NCI-H146 treated with DMSO at 0.1 percent for 48 hours (cell line): ENCODE results near the gene SLC35B1.
"Not testable (repeated sequence)": the region's sequence is repeated elsewhere in the genome, so short reads cannot be mapped to it uniquely, and the experiment has no call there.

Source experiments
- DNase-seq: peaks from one replicate; lab custom pipeline; 2025; ENCODE audit not compliant: unreplicated experiment; lab: John Stamatoyannopoulos, UW

SLC35B1 gene

GRCh38 chr17:49673679-49674078 is 34.1 kb downstream of the SLC35B1 start:
- not testable (repeated sequence) for DNase-seq

GRCh38 chr17:49670641-49671040 is 37.1 kb downstream of the SLC35B1 start:
- DNase-seq, result no peak

GRCh38 chr17:49670002-49670401 is 37.8 kb downstream of the SLC35B1 start:
- no peak for DNase-seq

DNA sequence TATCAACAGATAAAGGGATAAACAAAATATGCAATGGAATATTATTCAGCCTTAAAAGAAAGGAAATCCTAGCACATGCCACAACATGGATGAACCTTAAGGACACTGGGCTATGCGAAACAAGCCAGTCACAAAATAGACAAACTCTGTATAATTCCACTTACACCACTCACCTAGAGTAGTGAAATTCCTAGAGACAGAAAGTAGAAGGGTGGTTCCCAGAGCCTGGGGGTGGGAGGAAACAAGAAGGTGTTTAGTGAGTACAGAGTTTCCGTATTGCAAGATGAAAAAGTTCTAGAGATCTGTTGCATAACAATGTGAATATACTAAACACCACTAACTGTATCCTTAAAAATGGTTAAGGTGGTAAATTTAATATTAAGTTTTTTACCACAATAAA is 39.9 kb downstream of the SLC35B1 start:
- no peak for DNase-seq

GRCh38 chr17:49664706-49665211 is 43.0 kb downstream of the SLC35B1 start:
- no peak for DNase-seq

DNA sequence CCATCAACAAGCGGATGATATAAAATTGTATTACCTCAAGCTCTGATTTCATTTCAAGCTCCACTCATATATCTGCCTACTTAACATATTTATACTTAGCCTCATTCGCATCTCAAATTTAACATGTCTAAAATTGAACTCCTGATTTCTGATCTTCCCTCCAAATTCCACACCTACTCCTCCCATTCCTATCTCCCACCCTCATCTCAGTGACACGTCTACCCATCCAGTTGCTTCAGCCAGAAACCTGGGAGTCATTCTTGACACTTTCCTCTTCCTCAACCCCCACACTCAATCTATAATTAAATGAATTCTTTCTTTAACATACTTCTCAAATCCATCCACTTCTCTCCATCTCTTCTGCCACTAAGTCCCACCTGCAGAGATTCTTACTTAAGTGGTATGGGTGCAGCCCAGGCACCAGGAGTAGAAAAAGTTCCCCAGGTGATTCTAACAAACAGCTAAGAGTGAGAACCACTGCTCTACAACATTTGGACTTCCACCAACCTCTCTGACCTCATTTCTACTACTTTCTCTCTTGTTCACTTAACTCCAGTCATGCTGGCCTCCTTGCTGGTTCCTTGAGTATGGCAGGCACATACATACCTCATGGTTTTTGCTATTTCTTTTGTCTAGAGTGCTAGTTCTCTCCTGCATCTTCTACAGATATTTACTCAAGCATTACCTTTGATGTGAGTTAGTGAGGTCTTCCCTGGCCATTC is 47.9 kb downstream of the SLC35B1 start:
- DNase-seq, result no peak

DNA sequence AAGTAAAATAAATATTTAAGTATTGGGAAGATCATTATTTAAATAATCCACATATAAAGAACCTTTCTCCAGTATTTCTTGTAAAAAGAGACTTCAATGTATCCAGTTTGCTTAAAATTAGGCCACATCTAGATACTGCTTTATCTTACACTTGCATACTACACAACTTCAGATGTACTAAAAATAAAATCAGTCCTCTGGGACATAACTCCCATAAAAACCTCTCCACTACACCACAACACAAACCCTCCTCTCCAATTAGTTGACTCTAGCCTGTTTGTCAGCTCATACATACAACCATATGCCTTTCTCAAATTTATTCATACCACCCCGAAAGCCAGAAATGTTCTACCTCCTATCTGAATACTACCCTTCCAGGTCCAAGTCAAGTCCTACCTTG is 51.5 kb downstream of the SLC35B1 start:
- DNase-seq, result no peak
